Hindlimb muscle (tissue), 1 donor: ENCODE data around the gene PHPT1. TPM values are rescaled to one million over a fixed set of nuclear protein-coding genes. Genes with fewer than 3 reads are reported as not detected.
"Not testable (repeated sequence)": the region's sequence is repeated elsewhere in the genome, so short reads cannot be mapped to it uniquely, and the experiment has no call there.

Source experiments
- DNase-seq: peaks from one replicate; pipeline ENCODE4 v3.0.0-alpha.2; 2013
- polyA plus RNA-seq: library from polyadenylated mRNA; unstranded; fragments of 120-200 nt; gene quantifications from one replicate; pipeline ENCODE4 v1.2.1, GENCODE V29; 2013; ENCODE audit not compliant: insufficient read length

The PHPT1 gene
- polyA plus RNA-seq, 1 donor, result 109 TPM

DNA sequence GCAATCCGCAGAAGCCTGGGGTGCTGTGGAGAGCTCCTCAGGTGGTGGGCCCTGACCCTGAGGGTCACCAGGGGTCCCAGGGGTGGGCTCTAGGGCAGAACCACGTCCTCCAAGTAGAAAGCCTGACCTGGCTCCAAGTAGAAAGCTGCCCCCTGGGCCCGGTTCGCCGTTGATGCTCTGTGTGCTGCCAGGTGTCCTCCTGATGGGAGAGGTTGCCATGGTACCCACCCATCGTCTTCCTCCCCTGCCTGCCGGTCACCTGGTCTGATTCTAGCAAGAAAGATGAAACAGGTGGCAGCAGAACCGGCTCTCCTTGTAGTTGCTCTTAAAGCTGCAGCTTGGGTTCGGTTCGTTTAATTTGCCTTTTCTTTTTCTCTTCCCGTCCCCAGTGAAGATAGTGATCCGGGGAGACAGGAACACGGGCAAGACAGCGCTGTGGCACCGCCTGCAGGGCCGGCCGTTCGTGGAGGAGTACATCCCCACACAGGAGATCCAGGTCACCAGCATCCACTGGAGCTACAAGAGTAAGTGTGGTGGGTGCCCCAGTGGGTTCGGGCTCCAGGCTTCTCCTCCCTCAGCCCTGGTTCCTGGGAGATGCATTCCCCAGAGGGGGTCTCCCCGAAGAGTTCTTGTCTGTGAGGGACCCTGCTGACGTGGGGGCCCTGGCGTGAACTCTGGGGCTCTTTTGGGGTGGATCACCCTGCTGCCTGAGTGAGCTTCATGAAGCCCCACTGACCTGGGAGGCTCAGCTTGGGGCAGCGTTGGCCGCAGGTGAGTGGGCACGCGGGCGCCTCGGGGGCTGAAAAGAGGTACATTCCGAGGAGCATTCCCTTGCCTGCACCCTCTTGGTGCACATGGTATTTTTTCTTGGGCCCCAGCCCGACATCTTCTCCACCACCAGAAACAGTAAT, 25.8 kb upstream of the PHPT1 start:
- DNase-seq, result no peak

GRCh38 chr9:136824496-136825225, 24.5 kb upstream of the PHPT1 start:
- DNase-seq, result no peak

GRCh38 chr9:136825295-136826187, 23.7 kb upstream of the PHPT1 start:
- no peak for DNase-seq

DNA sequence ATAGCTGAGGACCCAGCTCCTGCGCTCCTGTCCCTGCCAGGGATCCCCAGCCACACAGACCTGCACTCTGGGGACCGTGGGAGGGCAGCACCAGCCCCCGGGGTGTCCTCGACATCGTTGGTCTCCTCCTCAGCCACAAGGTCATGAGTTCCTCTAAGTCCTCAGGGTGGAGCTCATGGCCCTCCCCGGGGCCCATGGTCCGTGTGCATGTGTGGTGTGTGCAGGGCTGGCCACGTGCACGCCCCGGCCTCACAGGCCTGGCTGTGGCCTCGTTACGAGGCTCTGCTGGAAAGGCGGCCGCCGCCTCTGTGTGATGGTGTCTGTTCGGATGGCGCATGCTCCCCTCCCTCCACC, 23.0 kb upstream of the PHPT1 start:
- no peak for DNase-seq

- no peak for DNase-seq
Measured at GRCh38 chr9:136826703-136827582, 22.3 kb upstream of the PHPT1 start.

DNA sequence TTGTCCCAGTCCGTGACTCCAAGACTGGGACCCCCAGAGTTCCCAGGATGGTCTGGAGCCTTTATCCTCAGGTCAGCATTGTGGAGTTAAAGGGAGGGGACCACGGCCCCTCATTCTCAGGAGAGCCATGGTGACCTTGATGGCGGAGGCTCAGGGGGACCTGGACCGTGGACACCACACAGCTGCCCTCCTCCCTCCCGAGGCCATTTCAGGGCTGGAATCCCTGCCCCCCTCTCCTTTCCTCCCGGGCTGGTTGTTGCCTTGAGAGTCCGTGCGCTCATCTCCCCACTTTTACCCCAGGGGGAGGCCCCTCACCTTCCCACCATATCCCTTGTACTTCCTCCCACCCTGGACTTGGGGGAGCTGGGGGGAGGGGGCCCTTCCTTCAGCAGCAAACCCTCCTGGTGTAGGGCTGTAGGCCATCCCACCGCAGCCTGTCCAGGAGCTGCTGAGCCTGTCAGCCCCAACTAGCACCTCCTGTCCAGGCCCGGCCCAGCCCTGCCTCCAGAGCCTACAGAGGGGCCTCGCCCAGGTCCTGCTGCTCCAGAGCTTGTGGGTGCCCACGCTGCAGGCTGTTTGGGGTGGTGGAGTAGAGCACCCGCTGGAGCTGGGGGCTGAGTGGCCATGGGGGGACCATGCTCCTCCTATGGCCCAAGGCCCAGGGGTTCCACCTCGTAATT, 21.3 kb upstream of the PHPT1 start:
- DNase-seq, result no peak

DNA sequence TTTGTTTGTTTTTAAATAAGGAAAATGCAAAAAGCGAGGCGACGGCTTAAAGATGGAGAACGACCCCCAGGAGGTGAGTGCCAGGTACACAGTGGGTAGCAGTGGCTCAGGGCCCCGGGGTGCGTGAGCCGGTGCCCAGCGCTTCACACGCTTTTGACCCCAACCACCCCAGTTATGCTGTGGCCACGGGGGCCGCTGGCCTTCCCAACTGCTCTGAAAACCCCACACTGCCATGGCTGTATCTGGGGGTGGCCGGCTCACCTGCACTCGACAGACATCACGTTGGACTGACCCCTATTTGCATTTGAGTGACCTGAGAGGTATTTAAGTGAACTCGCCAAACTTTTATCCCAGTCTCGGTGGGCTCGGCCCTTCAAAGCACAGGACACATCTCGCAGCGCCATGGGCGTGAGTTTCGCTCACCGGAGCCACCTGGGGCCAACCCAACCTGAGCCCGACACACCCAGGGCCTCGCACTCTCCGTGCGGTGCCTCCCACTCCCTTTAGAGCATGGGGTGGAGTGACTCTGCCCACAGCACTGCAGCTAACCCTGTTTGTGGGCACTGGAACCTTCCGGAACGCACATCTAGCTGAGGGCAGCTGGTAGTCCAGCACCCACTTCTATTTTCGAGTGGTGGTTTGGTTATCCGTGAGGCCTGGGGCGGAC, 20.6 kb upstream of the PHPT1 start:
- DNase-seq, result no peak

DNA sequence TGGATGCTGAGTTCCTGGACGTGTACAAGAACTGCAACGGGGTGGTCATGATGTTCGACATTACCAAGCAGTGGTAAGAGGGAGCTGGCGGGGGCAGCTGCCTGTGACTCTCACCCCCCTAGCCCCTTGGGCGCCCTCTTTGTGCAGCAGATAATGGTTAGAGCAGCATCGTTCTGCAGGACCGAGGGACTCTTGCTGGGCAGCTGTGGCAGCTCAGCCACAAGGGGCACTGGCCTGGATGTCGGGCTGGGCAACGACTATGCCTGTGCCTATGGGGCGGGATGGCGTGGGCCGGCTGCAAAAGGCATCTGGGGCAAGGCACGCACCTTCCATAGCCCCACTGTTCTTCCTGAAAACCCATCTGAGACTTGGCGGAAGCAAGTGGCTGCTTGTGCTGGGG, 19.8 kb upstream of the PHPT1 start:
- DNase-seq, result no peak

- DNase-seq, result no peak
Measured at GRCh38 chr9:136829981-136830885, 19.0 kb upstream of the PHPT1 start.

GRCh38 chr9:136831002-136831719, 18.0 kb upstream of the PHPT1 start:
- DNase-seq, result no peak

- DNase-seq, result no peak
Measured at GRCh38 chr9:136831720-136832104, 17.5 kb upstream of the PHPT1 start.

- DNase-seq, result no peak
Measured at GRCh38 chr9:136832581-136832980, 16.6 kb upstream of the PHPT1 start.

GRCh38 chr9:136833381-136834048, 15.7 kb upstream of the PHPT1 start:
- DNase-seq, result not testable (repeated sequence)

DNA sequence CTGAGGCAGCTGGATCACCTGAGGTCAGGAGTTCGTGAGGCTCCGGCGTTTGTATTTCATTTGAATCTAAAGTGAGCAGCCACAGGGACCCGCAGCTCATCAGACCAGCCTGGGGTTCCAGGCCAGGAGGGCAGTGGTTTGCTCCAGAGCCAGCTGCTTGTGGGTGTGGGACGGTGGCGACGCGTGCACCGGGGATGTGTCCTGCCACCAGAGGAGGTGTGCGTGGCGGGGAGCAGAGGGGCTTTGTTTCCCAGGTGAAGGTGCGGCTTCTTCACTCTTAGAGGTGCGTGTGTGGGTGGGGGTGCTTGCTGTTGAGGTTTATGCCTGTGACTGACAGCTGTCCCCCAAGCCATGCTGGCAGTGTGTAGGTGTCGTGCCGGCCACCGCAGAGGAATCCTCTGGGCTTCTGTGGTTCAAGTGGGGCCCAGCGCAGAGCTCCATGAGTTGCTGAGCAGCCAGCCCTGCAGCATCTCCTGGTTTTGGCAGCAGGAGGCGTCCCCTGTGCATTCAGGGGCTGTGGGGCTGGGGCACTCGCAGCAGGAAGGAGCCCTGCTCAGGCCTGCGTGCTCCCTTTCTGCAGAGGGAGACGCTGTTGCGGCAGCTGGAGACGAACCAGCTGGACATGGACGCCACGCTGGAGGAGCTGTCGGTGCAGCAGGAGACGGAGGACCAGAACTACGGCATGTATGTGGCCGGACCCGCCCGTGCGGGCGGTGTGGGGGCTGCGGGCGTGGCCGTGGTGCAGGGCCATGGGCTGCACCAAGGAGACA, 13.9 kb upstream of the PHPT1 start:
- no peak for DNase-seq

- no peak for DNase-seq
Measured at GRCh38 chr9:136835932-136836904, 13.0 kb upstream of the PHPT1 start.
